HFFc6 (cell line): ENCODE measurements around the gene FBLN2. TPM values are rescaled to one million over a fixed set of nuclear protein-coding genes. Genes with fewer than 3 reads are reported as not detected.

Source experiments
- DNase-seq: peaks from one replicate; pipeline ENCODE4 v3.0.0-alpha.2; 2018
- H3K27ac Mint-ChIP-seq: 2 replicates; pipeline ENCODE4 v1.8.0; 2020; ENCODE audit warnings: mild to moderate bottlenecking, mixed read lengths
- H3K27me3 Mint-ChIP-seq: 2 replicates; pipeline ENCODE4 v1.8.0; 2021; ENCODE audit warnings: mild to moderate bottlenecking, moderate library complexity, mixed read lengths; ENCODE audit not compliant: insufficient read depth
- H3K36me3 Mint-ChIP-seq: 2 replicates; pipeline ENCODE4 v1.8.0; 2021; ENCODE audit warnings: low read depth, mixed read lengths
- H3K4me1 Mint-ChIP-seq: 2 replicates; pipeline ENCODE4 v1.8.0; 2020; ENCODE audit warnings: low read depth, mixed read lengths
- H3K4me3 Mint-ChIP-seq: 2 replicates; pipeline ENCODE4 v1.8.0; 2020; ENCODE audit warnings: mild to moderate bottlenecking, moderate library complexity, mixed read lengths
- H3K9me3 Mint-ChIP-seq: 2 replicates; pipeline ENCODE4 v1.8.0; 2020; ENCODE audit warnings: mild to moderate bottlenecking, mixed read lengths
- total RNA-seq, 6 experiments: library from RNA; stranded (reverse); fragmentation: NEBNext Ultra II Directional; extraction: Animal tissue kit (Norgen Biotek cat#: 25700); gene quantifications; 2 replicates in 1 of 6; 3 replicates in 5 of 6; pipeline ENCODE4 v1.2.3, GENCODE V29; 2021
- TF ChIP-seq, protein P1 (sequence below): fragments of 200-600 bp; sonication (generic); IDR thresholded peaks from 2 replicates; pipeline ENCODE4 v1.5.0; 2021; ENCODE audit warnings: antibody characterized with exemption, mild to moderate bottlenecking

The FBLN2 gene
- total RNA-seq, 6 experiments from 2014 or later: 55.7 to 84.5 (median 69.4) TPM

DNA sequence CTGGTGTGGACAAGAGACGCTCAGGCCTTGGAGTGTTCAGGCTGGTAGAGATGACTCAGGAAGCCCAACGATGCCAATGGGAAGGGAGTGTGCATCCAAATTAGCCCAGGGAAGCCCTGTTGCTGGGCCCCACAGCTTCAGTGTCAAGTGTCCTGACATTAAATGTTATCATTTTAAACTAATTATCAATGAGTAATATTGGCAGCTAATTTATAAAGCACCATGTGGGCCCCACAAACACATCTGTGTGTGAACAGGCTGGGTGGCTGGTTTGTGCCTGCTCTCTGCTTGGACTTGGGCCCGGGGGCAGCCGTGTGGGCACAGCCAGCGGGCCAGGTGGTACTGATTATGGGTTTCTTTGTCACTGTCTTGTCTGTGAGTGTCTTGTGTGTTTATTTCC is 15.0 kb downstream of the FBLN2 start:
- TF ChIP-seq, protein P1, sequence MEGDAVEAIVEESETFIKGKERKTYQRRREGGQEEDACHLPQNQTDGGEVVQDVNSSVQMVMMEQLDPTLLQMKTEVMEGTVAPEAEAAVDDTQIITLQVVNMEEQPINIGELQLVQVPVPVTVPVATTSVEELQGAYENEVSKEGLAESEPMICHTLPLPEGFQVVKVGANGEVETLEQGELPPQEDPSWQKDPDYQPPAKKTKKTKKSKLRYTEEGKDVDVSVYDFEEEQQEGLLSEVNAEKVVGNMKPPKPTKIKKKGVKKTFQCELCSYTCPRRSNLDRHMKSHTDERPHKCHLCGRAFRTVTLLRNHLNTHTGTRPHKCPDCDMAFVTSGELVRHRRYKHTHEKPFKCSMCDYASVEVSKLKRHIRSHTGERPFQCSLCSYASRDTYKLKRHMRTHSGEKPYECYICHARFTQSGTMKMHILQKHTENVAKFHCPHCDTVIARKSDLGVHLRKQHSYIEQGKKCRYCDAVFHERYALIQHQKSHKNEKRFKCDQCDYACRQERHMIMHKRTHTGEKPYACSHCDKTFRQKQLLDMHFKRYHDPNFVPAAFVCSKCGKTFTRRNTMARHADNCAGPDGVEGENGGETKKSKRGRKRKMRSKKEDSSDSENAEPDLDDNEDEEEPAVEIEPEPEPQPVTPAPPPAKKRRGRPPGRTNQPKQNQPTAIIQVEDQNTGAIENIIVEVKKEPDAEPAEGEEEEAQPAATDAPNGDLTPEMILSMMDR: no peak
- H3K36me3 Mint-ChIP-seq: no peaks in the 10 kb centered on the region
- H3K4me1 Mint-ChIP-seq: peaks cover 34% of the 10 kb centered on the region
- peaks cover 2% of the 10 kb centered on the region for H3K27me3 Mint-ChIP-seq
- no peak overlapping the region for H3K4me3 Mint-ChIP-seq
- H3K27ac Mint-ChIP-seq: no peak overlapping the region
- H3K9me3 Mint-ChIP-seq: no peaks in the 10 kb centered on the region
- DNase-seq: no peak

DNA sequence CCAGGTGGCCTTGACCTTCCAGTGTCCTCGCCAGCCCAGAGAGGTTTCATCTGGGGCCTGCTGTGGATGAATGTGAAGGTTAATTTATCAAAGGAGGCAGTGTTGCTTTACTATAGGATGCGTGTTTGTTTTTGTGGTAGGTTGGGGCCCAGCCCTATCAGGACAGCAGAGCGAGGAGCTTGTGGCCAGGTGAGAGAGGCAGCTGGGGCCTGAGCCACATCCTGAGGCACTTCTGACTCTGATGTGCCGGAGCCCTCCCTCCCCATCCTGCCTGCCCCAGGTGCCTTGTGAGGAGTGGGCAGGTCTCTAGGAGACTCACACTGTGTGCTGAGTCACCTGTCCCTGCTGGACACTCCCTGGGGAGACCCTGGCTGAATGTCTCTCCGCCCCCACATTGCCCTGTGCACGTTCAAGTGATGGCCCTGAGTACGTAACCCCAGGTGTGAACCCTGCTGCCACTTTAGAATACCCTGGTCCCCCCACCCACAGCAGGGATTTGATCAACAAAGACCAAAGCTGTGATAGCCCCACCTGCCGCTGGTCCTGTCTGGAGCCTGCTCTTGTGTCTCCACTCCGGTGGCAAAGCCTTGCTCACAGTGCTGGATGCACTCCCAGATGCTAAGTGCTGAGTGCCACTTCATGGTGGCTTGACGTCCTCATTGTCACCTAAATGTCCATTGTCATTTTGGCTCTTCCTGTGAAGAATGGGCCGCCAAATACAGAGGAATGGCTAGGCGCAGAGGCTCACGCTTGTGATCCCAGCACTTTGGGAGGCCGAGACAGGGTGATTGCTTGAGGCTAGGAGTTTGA is 16.0 kb downstream of the FBLN2 start:
- peaks cover 2% of the 10 kb centered on the region for H3K27me3 Mint-ChIP-seq
- no peak for DNase-seq
- no peaks in the 10 kb centered on the region for H3K9me3 Mint-ChIP-seq
- no peak overlapping the region for H3K4me3 Mint-ChIP-seq
- TF ChIP-seq, protein P1: no peak
- no peaks in the 10 kb centered on the region for H3K36me3 Mint-ChIP-seq
- no peak overlapping the region for H3K27ac Mint-ChIP-seq
- peaks cover 40% of the 10 kb centered on the region for H3K4me1 Mint-ChIP-seq

DNA sequence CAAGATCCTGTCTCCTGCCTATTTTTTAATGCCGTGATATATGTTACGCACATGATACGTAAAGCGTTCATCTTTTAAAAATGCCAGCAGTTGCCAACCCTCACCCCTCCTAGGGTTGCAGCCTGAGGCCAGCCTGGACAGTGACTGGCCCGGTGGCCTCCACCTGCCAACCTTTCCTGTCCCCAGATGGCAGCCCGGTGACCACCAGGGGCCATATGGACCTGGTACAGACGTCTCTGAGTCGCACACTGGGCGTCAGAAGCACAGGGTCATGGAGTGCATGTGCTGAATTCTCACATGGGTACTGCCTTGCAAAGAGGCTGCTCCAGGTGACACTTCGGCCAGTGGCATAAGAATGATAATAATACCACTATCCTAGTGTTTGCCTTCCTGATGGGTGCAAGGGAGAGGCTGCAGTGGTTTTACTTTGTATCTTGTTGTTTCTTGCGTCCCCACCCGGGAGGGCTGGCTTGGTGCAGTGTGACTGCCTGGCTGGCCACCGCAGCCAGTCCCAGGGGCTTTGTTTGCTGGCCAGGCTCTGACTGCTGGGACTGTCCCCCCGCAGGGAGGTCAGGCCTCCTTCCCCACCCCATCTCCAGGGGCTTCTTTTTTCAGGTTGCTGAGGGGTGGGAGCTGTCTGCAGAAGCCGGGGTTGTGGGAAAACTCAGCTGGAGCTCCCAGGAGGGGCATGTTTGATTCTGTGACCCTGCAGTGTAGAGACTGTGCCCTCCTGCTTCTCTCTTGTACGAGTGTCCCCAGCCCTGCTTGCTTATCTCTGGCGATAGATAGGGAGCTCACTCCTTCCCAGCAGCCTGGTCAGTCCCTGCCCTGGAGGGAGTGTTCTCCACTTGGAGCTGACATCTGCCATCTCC is 16.9 kb downstream of the FBLN2 start:
- TF ChIP-seq, protein P1: no peak
- Mint-ChIP-seq H3K27ac (no peak overlapping the region), H3K36me3 (no peaks in the 10 kb centered on the region), H3K4me1 (peaks cover 34% of the 10 kb centered on the region), H3K4me3 (no peak overlapping the region), H3K9me3 (no peaks in the 10 kb centered on the region), H3K27me3 (peaks cover 2% of the 10 kb centered on the region)
- DNase-seq: no peak

DNA sequence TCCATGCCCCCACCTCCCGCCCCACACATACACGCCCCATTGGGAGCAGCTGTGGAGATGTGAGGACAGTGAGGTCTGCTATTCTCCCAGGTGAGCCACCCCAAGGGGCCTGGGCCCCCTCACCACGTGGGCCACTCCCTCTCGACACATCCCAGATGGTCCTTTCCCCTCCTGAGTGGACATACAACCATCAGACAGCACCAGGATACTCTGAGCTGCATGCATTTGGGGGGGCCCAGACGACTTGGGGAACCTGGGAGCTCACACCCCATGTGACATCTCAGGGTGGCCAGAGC is 17.5 kb downstream of the FBLN2 start:
- H3K27me3 Mint-ChIP-seq: peaks cover 2% of the 10 kb centered on the region
- no peaks in the 10 kb centered on the region for H3K9me3 Mint-ChIP-seq
- no peaks in the 10 kb centered on the region for H3K36me3 Mint-ChIP-seq
- DNase-seq: no peak
- peaks cover 29% of the 10 kb centered on the region for H3K4me1 Mint-ChIP-seq
- TF ChIP-seq, protein P1: no peak
- no peak overlapping the region for H3K27ac Mint-ChIP-seq
- H3K4me3 Mint-ChIP-seq: no peak overlapping the region

DNA sequence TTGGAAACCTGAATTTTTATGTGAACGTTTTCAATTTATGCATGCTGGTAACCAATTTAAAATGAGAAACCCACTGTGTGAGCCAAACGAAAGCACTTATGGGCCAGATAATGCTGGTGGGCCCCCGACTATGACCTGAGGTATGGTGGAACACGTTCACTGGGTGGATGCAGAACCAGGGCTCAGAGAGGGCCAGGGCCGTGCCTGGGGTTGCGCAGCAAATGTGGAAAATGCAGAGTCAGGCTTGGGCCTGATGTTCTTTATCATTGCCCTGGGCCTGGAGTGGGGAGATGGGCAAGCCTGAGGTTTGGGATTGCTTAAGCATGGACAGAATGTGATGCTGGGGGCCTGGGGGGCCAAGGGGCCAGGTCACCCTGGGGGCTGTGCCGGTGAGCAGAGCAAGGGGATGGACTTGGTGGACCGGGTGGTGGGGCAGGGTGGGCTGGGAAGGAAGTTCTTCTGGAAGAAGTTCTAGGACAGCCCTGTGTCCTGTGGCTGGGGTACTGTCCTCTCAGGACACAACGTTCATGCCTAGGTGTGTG is 17.9 kb downstream of the FBLN2 start:
- H3K27ac Mint-ChIP-seq: no peak overlapping the region
- H3K27me3 Mint-ChIP-seq: peaks cover 2% of the 10 kb centered on the region
- no peak for DNase-seq
- no peaks in the 10 kb centered on the region for H3K9me3 Mint-ChIP-seq
- H3K4me1 Mint-ChIP-seq: peaks cover 24% of the 10 kb centered on the region
- no peak overlapping the region for H3K4me3 Mint-ChIP-seq
- TF ChIP-seq, protein P1: no peak
- no peaks in the 10 kb centered on the region for H3K36me3 Mint-ChIP-seq
